Activated naive CD8-positive, alpha-beta T cell treated with anti-CD3 and anti-CD28 coated beads, Interleukin-2, amount 10 ng/mL, durations not matched to agents 7 days and 5 days (primary cell): ENCODE data around the gene NAT8L. TPM values are rescaled to one million over a fixed set of nuclear protein-coding genes. Genes with fewer than 3 reads are reported as not detected.
"Not testable (repeated sequence)": the region's sequence is repeated elsewhere in the genome, so short reads cannot be mapped to it uniquely, and the experiment has no call there.

Source experiments
- ATAC-seq: fragments of 150-1000 bp; cut with Tn5 transposase; one replicate; pipeline ENCODE4 v1.10.0; 2021; ENCODE audit warnings: low read depth, moderate library complexity
- POLR2A ChIA-PET: fragments of 350-600 bp; sonication (Branson Sonifier 250); formaldehyde crosslinking; loops from one replicate; lab custom pipeline; 2021; ENCODE audit warnings: antibody characterized with exemption; lab: Charles Lee
- DNase-seq: peaks from one replicate; pipeline ENCODE4 v3.0.0; 2021
- H3K27ac Mint-ChIP-seq: one replicate; pipeline ENCODE4 v1.8.0; 2022; ENCODE audit warnings: mild to moderate bottlenecking, mixed read lengths
- H3K27me3 Mint-ChIP-seq: one replicate; pipeline ENCODE4 v1.8.0; 2022; ENCODE audit warnings: mild to moderate bottlenecking, moderate library complexity, mixed read lengths
- H3K36me3 Mint-ChIP-seq: one replicate; pipeline ENCODE4 v1.8.0; 2021; ENCODE audit warnings: mild to moderate bottlenecking, mixed read lengths
- H3K4me1 Mint-ChIP-seq: one replicate; pipeline ENCODE4 v1.8.0; 2021; ENCODE audit warnings: mixed read lengths
- H3K4me3 Mint-ChIP-seq: one replicate; pipeline ENCODE4 v1.8.0; 2022; ENCODE audit warnings: mild to moderate bottlenecking, moderate library complexity, mixed read lengths
- H3K9me3 Mint-ChIP-seq: one replicate; pipeline ENCODE4 v1.8.0; 2021; ENCODE audit warnings: mixed read lengths
- total RNA-seq, 2 experiments: library from RNA; stranded (reverse); gene quantifications; one replicate each; pipeline ENCODE4 v1.2.3, GENCODE V29; 2021

The NAT8L gene, protein sequence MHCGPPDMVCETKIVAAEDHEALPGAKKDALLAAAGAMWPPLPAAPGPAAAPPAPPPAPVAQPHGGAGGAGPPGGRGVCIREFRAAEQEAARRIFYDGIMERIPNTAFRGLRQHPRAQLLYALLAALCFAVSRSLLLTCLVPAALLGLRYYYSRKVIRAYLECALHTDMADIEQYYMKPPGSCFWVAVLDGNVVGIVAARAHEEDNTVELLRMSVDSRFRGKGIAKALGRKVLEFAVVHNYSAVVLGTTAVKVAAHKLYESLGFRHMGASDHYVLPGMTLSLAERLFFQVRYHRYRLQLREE
- total RNA-seq = under 1 TPM in 1 of 2 experiments, not detected in 1; 0.14 TPM

DNA sequence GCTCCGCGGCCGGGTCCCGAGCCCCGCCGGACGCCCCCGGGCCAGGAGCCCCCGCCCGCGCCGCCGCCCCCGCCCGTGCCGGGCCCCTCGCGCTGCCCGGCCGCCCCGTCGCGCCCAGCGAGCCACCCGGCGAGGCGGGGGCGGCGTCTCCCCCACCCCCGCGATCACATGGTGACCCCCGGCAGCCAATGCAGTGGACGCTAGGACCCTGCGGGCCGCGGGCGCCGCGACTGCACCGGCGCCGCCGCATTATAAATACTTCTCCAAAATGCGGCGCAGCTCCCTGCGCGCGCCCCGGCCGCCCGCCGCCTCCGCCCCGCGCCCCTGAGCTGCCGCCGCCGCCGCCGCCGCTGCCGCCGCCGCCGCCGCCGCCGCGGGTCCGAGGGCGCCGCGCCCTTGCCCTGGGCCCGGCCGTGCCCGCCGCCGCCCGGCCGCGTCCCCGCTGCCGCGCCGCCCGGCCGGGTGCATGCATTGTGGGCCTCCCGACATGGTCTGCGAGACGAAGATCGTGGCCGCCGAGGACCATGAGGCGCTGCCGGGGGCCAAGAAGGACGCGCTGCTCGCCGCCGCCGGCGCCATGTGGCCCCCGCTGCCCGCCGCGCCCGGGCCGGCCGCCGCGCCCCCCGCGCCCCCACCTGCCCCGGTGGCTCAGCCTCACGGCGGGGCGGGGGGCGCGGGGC, at the start of gene NAT8L:
NAT8L (plus strand) TSS at position 282 of the 680 bp plus-strand sequence; CDS start at position 467, 185 bp downstream.
- no peak for DNase-seq
- Mint-ChIP-seq H3K27ac (no peak within 1 kb of the TSS), H3K36me3 (no peaks in the 10 kb centered on the region), H3K27me3 (peaks cover 35% of the 10 kb centered on the region), H3K4me3 (no peak within 1 kb of the TSS), H3K9me3 (no peaks in the 10 kb centered on the region), H3K4me1 (no peaks in the 10 kb centered on the region)
- peak; percentile 12 for ATAC-seq
- POLR2A ChIA-PET = no interaction called here

DNA sequence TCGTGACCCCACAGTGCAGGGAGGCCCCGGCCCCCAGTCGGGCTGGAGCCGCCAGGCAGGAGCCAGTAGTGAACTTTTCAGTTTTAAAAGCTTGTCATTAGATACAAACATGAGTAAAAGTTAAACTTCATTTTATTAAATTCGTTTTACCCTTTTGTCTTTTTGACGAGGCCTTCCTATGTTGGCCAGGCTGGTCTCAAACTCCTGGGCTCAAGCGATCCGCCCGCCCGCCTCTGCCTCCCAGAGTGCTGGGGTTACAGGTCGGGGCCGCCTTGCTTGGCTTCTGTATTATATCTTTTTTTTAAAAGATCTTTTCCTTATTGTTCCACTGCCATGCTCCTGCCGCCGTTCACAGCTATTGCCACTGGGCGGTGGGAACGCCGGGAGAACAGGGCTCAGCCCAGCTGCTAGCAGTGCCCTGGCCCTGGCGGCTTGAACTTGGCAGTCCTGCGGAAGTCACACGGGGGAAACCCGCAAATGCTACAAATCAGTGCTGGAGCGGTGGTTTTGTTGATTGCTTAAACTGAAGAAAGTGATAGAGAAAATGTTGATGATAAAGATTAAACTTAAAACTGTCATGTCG, 49.4 kb upstream of the NAT8L start:
- Mint-ChIP-seq H3K4me3 (peak overlapping the region; percentile 92), H3K4me1 (peaks cover 26% of the 10 kb centered on the region), H3K27ac (peak overlapping the region; percentile 84), H3K9me3 (no peaks in the 10 kb centered on the region), H3K36me3 (peaks cover 10% of the 10 kb centered on the region), H3K27me3 (peaks cover 14% of the 10 kb centered on the region)
- ATAC-seq (peak; percentile 11), DNase-seq (peak; percentile 61)
- POLR2A ChIA-PET = interaction anchor here (0.9 to 1.0 kb wide), 5 partner anchors 9 to 232 kb away, joined by 3 to 4 read pairs (median 3); partner anchors contain the start of genes HAUS3, NSD2 and POLN

DNA sequence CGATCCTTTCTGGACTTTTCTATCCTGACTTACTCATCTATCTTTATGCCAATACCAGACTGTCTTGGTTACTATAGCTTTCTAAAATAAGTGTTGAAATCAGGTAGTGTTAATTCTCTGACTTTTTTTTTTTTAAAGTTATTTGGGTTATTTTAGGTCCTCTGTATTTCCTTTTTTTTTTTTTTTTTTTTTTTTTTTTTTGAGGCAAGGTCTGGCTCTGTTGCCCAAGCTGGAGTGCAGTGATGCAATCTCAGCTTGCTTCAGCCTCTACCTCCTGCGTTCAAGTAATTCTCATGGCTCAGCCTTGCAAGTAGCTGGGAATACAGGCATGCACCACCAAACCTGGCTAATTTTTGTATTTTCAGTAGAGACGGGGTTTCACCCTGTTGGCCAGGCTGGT, 47.5 kb upstream of the NAT8L start:
- POLR2A ChIA-PET = interaction anchor here (0.7 kb wide), 2 partner anchors 108 to 165 kb away, joined by 4 to 5 read pairs; no protein-coding TSS in a partner anchor
- DNase-seq (no peak), ATAC-seq (no peak)
- Mint-ChIP-seq H3K9me3 (no peaks in the 10 kb centered on the region), H3K4me3 (no peak overlapping the region), H3K36me3 (peaks cover 2% of the 10 kb centered on the region), H3K4me1 (peaks cover 17% of the 10 kb centered on the region), H3K27me3 (peaks cover 18% of the 10 kb centered on the region), H3K27ac (no peak overlapping the region)

DNA sequence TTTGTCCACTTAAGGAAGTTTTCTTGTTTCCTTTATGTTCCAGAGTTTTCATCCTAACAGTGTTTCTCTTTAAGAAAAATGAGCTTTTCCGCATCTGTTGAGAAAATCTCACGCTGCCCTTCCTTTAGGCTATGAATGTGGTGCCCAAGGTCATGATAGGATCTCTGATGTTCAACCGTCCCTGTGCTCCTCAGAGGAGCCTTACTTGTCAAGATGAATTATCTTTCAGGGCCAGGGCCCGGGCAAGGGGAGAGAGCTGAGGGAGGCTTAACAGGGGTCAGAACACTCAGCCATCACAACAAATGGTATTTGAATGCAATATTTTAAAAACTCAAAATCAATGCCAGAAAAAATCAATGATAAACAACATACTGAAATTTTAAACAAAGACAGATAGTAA, 44.1 kb upstream of the NAT8L start:
- ATAC-seq = no peak
- H3K4me3 Mint-ChIP-seq = no peak overlapping the region
- H3K36me3 Mint-ChIP-seq = no peaks in the 10 kb centered on the region
- POLR2A ChIA-PET = no interaction called here
- no peak for DNase-seq
- no peak overlapping the region for H3K27ac Mint-ChIP-seq
- no peaks in the 10 kb centered on the region for H3K9me3 Mint-ChIP-seq
- H3K27me3 Mint-ChIP-seq = peaks cover 23% of the 10 kb centered on the region
- peaks cover 6% of the 10 kb centered on the region for H3K4me1 Mint-ChIP-seq

DNA sequence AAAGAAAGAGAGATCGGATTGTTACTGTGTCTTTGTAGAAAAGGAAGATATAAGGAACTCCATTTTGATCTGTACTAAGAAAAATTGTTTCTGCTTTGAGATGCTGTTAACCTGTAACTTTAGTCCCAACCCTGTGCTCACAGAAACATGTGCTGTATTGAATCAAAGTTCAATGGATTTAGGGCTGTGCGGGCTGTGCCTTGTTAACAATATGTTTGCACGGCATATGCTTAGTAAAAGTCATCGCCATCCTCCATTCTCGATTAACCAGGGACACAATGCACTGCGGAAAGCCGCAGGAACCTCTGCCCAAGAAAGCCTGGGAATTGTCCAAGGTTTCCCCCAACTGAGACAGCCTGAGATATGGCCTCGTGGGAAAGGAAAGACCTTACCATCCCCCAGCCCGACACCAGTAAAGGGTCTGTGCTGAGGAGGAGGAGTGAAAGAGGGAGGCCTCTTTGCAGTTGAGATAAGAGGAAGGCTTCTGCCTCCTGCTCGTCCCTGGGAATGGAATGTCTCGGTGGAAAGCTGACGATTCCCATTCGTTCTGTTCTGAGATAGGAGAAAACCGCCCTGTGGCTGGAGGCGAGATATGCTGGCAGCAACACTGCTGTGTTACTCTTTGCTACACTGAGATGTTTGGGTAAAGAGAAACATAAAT, 37.6 kb upstream of the NAT8L start:
- H3K4me1 Mint-ChIP-seq, H3K9me3 Mint-ChIP-seq, H3K27ac Mint-ChIP-seq, H3K36me3 Mint-ChIP-seq, ATAC-seq, DNase-seq, H3K4me3 Mint-ChIP-seq, POLR2A ChIA-PET: not testable (repeated sequence)
- peaks cover 40% of the 10 kb centered on the region for H3K27me3 Mint-ChIP-seq

DNA sequence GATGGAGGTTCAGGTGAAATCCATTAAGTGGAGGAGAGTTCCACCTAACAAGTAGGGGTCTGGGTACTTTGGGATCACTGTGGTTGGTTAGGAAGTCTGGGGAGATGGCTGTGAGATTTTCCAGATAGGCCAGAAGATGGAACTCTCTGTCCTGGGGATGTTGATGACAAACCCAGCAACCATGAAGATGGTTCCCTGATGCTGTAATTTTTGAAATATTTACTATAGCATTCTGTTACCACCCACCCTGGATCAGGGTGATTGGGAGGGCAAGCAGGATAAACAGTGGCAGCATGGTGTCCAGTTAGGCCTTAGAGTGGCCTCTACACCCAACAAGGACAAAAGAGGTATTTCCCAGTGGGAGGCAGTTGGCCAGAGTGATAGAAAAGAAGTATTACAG, 34.4 kb upstream of the NAT8L start:
- H3K27ac Mint-ChIP-seq = no peak overlapping the region
- no peak overlapping the region for H3K4me3 Mint-ChIP-seq
- peaks cover 56% of the 10 kb centered on the region for H3K27me3 Mint-ChIP-seq
- POLR2A ChIA-PET = no interaction called here
- ATAC-seq (no peak), DNase-seq (no peak)
- peaks cover 8% of the 10 kb centered on the region for H3K9me3 Mint-ChIP-seq
- H3K36me3 Mint-ChIP-seq = peaks cover 6% of the 10 kb centered on the region
- peaks cover 5% of the 10 kb centered on the region for H3K4me1 Mint-ChIP-seq

DNA sequence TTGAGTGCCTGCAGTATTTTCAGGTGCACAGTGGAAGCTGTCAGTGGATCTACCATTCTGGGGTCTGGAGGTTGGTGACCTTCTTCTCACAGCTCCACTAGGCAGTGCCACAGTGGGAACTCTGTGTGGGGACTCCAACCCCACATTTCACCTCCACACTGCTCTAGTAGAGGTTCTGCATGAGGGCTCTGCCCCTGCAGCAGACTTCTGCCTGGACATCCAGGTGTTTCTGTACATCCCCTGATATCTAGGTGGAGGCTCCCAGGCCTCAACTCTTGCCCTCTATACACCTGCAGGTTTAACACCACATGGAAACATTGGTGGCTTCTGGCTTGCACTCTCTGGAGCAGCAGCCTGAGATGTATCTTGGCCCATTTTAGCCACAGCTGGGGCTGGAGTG, 33.3 kb upstream of the NAT8L start:
- H3K27me3 Mint-ChIP-seq = peaks cover 49% of the 10 kb centered on the region
- H3K9me3 Mint-ChIP-seq = peaks cover 8% of the 10 kb centered on the region
- no peak for DNase-seq
- H3K4me3 Mint-ChIP-seq = no peak overlapping the region
- H3K4me1 Mint-ChIP-seq = peaks cover 5% of the 10 kb centered on the region
- peaks cover 6% of the 10 kb centered on the region for H3K36me3 Mint-ChIP-seq
- H3K27ac Mint-ChIP-seq = no peak overlapping the region
- POLR2A ChIA-PET = no interaction called here
- no peak for ATAC-seq

DNA sequence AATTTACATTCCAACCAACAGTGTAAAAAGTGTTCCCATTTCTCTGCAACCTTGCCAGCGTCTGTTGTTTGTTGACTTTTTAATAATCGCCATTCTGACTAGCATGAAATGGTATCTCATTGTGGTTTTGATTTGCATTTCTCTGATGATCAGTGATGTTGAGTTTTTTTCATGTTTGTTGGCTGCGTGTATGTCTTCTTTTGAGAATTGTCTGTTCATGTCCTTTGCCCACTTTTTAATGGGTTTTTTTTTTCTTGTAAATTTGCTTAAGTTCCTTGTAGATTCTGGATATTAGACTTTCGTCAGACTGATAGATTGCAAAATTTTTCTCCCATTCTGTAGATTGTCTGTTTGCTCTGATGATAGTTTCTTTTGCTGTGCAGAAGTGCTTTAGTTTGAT, 32.0 kb upstream of the NAT8L start:
- H3K4me3 Mint-ChIP-seq, ATAC-seq, H3K4me1 Mint-ChIP-seq, H3K27ac Mint-ChIP-seq, H3K36me3 Mint-ChIP-seq, H3K9me3 Mint-ChIP-seq, POLR2A ChIA-PET, DNase-seq: not testable (repeated sequence)
- H3K27me3 Mint-ChIP-seq = peaks cover 44% of the 10 kb centered on the region

DNA sequence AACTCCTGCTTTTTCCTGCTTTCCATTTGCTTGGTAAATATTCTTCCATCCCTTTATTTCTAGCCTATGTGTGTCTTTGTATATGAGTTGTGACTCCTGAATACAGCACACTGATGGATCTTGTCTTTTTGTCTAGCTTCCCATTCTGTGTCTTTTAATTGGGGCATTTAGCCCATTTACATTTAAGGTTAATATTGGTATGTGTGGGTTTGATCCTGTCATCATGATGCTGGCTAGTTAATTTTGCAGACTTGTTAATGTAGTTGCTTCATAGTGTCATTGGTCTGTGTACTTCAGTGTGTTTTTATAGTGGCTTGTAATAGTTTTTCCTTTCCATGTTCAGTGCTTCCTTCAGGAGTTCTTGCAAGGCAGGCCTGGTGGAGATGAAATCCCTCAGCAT, 28.0 kb upstream of the NAT8L start:
- H3K27me3 Mint-ChIP-seq = peaks cover 37% of the 10 kb centered on the region
- H3K4me1 Mint-ChIP-seq, H3K4me3 Mint-ChIP-seq, DNase-seq, H3K27ac Mint-ChIP-seq, POLR2A ChIA-PET, H3K9me3 Mint-ChIP-seq, ATAC-seq, H3K36me3 Mint-ChIP-seq: not testable (repeated sequence)

DNA sequence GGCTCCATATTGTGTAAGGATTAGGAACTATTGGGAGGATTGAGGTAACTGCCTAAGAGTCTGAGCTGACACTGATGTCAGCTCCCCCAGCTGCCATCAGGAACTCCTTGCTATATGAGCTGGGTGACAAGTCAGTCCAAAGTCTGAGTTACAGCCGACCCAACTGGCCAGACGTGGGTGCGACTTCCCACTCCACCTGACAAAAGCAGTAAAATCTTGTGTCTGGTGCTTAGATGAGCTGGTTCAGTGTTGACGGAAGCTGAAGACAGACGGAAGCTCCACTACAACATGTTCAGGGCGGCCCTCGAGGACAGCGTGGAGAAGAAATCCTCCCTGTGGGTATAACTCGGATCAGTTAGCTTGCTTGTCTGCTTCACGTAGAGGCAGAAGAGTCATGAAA, 22.8 kb upstream of the NAT8L start:
- H3K36me3 Mint-ChIP-seq = no peaks in the 10 kb centered on the region
- DNase-seq (no peak), ATAC-seq (no peak)
- H3K27me3 Mint-ChIP-seq = peaks cover 41% of the 10 kb centered on the region
- H3K4me3 Mint-ChIP-seq = no peak overlapping the region
- no peaks in the 10 kb centered on the region for H3K9me3 Mint-ChIP-seq
- peaks cover 1% of the 10 kb centered on the region for H3K4me1 Mint-ChIP-seq
- H3K27ac Mint-ChIP-seq = no peak overlapping the region
- POLR2A ChIA-PET = no interaction called here

DNA sequence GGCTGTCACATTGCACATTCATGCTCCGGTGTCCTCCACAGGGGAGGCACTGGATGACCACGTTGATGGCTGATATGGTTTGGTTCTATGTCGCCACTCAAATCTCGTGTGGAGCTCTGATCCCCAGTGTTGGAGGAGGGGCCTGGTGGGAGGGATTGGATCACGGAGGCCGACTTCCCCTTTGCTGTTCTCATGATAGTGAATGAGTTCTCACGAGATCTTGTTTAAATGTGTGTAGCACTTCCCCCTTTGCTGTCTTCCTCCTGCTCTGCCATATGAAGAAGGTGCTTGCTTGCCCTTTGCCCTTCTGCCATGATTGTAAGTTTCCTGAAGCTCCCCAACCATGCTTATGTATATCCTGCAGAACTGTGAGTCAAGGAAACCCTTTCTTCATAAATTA, 22.3 kb upstream of the NAT8L start:
- DNase-seq (no peak), ATAC-seq (no peak)
- Mint-ChIP-seq H3K4me3 (no peak overlapping the region), H3K27me3 (peaks cover 42% of the 10 kb centered on the region), H3K36me3 (no peaks in the 10 kb centered on the region), H3K27ac (no peak overlapping the region), H3K4me1 (peaks cover 1% of the 10 kb centered on the region), H3K9me3 (no peaks in the 10 kb centered on the region)
- POLR2A ChIA-PET = no interaction called here

DNA sequence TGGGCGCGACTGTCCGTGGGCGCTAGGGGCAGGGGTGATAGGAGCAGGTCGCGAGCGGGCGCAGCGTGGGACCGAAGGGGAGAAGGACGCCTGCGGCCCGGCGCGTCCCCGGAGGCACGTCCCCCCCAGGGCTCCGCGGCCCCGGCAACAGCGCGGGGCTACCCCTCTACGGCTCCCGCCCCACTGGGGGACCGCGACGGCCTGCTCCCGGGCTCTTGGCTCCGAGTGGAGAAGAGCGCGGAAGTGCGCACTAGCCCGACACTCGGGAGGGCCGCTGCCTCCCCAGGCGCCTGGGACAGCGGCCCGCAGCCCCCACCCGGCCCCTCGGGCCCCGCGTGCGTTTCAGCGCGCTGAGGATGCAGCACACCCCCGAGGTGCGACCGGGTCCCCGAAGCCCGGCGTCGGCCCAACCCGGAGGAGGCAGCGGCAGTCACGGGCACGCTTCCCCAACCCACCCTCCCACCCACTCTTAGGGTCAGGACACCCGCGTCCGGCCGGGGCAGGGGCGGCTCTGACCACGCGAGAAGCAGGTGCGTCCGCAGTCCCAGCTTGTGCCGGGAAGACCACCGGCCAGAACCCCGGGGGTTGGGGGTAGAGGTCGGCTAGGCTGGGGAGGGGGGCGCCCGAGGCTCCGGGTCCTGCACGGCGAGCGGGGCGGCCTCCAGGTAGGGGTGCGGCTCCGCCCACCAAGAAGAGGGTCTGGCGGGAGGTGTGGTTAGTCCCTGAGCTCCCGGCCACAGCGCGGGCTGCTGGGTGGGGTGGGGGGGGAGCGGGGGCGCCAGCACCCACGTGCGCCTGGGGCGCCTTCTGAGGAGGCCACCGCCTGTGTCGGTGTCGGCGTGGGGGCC, 18.5 kb upstream of the NAT8L start:
- Mint-ChIP-seq H3K4me1 (peaks cover 2% of the 10 kb centered on the region), H3K36me3 (no peaks in the 10 kb centered on the region), H3K4me3 (peak overlapping the region; percentile 59), H3K27ac (no peak overlapping the region), H3K9me3 (no peaks in the 10 kb centered on the region), H3K27me3 (peaks cover 34% of the 10 kb centered on the region)
- POLR2A ChIA-PET = interaction anchor here (0.7 kb wide), 1 partner anchor 31 kb away, joined by 3 read pairs; no protein-coding TSS in a partner anchor
- ATAC-seq (no peak), DNase-seq (peak; percentile 37)
